TTC549 (cell line): Measurements from ENCODE around the gene AIF1L.
"Not testable (repeated sequence)": the region's sequence is repeated elsewhere in the genome, so short reads cannot be mapped to it uniquely, and the experiment has no call there.

Experiments
- FAIRE-seq: peaks from 2 replicates; lab custom pipeline; 2012; peaks lifted over from hg19 to GRCh38; lab: Jason Lieb, UNC

AIF1L gene

DNA sequence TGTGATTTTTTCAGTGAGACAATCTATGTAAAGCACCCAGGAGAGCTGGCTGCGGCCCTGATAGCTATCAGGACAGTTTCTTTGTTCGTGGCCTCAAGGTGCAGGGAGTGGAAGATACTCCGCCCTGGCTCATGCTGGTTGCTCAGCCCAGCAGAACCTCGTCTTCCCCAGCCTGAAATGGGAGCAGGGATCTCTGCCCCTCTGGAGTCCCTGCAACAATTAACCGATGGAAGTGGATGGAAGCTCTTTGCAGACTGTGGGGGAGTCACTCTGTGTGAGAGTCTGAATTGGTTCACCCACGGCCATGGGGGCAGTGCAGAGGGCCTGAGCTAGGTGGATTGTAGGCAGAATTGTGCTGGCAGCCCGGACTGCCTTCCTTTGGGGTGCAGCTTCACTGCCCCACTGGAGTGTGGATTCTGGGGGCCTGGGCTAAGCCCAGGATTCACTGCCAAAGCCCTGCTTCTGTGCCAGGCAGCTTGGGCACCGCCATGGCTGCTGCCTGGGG is 2.8 kb downstream of the AIF1L start:
- FAIRE-seq: no peak

DNA sequence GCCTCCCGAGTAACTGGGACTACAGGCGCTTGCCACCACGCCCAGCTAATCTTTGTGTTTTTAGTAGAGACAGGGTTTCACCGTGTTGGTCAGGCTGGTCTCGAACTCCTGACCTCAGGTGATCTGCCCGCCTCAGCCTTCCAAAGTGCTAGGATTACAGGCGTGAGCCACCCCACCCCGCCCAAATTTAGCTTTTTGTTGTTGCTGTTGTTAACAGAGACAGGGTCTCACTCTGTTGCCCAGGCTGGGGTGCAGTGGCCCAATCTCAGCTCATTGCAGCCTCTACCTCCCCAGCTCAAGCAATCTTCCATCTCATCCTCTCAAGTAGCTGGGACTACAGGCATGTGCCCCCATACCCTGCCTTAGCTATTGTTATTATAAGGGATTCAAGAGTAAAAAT is 3.5 kb downstream of the AIF1L start:
- not testable (repeated sequence) for FAIRE-seq

GRCh38 chr9:131100445-131100844 is 4.1 kb downstream of the AIF1L start:
- no peak for FAIRE-seq

- no peak for FAIRE-seq
Observed at GRCh38 chr9:131101207-131101964, 5.1 kb downstream of the AIF1L start.

GRCh38 chr9:131103024-131103423 is 6.7 kb downstream of the AIF1L start:
- FAIRE-seq: no peak

GRCh38 chr9:131103535-131103934 is 7.2 kb downstream of the AIF1L start:
- FAIRE-seq: no peak

DNA sequence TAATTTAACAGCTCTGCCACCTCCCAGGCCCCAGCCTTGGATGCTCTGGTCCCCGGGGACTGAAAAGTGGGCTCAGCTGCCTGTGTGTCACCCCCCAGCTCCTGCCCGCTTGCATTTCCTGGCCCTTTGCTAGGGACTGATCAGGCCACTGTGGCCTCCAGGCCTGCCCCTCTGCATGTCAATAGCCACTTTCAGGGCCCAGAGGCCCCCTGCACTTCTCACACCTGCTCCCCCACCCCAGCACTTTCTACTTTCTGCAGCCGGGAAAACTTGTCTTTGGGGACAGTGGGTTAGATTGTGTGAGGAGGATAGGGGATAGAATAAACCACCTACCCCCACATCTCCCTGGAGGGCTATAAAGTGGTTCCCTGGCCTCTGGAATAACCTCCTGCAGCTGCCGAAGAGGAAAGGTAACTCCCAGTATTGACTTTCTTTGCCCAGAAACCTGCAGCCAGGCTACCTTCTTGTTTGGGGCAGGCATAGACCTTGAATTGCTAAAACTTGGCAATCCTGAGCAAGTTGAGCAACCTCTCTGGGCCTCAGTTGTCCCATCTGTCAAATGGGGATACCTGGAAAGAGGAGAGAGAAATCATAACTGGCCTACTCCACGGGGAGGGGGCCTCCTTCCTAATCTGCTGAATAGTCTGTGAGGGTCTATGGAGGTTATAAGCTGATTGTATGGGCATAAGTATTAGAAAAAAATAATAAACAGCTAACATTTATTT is 7.8 kb downstream of the AIF1L start:
- no peak for FAIRE-seq

- FAIRE-seq: no peak
Observed at GRCh38 chr9:131105952-131106351, 9.6 kb downstream of the AIF1L start.

DNA sequence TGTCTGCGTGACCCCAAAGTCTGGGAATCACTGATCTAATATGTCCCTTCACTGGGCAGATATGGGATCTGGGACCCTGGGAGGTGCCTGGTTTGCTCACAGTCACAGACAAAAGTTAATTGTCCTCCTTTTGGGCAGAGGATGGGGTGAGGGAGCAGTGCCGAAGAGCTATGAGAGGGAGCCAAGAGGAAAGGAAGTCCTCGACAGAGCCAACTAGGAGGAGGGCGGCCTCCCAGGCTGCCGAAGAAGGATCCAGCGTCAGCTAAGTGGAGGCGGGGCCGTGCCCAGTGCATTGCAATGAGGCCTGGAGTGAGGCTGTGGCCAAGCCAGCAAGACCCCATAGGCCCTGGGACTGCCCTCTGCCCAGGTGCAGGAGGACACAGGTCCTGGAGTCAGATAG is 11.4 kb downstream of the AIF1L start:
- no peak for FAIRE-seq

DNA sequence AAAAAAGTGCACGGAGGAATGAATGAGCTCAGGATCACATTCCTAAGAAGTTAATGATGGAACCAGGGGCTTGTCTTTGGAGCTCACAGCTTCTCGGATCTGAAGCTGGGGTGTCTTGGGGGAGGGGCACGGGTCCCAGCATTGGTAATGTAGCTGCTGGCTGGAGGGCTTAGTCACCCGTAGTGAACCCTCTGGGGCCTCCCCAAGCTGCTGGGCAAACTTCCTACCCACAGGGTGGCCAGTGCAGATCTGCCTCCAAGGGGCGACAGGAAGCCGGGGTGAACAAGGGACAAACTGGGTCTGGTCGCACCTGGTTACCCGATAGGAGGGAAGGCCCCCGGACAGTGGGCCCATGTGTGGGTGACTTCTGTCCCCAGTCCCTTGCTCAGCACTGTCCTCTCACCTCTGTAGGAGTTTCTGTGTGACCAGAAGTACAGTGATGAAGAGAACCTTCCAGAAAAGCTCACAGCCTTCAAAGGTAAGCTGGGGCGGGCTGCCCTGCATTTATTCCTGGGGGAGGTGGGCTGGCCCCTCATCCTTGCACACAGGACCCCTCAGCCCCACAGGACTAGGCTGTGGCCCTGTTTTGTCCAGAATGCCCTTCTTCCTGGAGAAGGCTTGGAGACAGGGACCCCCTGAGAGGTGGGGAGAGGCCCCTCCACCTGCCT is 15.0 kb downstream of the AIF1L start:
- FAIRE-seq: no peak

DNA sequence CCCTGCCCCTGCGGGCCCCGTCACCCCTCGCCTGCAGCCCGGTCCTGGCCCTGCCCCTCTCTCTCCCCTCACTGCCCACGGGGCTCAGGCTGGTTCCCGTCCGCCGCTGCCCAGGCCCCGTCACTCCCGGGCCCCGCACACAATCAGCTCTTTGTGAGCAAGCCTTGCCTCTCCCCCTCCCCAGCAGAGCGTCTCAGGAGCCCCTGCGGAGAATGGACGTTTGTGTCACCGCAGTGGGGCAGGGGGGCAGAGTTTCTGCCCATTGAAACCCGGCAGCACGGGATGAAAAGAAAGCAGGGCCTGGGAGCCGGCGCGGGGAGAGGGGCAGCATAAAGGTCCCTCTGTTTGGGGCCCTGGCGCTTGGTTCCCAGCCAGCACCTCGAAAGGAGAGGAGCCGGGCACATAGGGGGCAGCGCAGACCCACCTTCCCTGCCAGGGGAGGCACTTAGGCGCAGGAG is 15.6 kb downstream of the AIF1L start:
- FAIRE-seq: no peak

DNA sequence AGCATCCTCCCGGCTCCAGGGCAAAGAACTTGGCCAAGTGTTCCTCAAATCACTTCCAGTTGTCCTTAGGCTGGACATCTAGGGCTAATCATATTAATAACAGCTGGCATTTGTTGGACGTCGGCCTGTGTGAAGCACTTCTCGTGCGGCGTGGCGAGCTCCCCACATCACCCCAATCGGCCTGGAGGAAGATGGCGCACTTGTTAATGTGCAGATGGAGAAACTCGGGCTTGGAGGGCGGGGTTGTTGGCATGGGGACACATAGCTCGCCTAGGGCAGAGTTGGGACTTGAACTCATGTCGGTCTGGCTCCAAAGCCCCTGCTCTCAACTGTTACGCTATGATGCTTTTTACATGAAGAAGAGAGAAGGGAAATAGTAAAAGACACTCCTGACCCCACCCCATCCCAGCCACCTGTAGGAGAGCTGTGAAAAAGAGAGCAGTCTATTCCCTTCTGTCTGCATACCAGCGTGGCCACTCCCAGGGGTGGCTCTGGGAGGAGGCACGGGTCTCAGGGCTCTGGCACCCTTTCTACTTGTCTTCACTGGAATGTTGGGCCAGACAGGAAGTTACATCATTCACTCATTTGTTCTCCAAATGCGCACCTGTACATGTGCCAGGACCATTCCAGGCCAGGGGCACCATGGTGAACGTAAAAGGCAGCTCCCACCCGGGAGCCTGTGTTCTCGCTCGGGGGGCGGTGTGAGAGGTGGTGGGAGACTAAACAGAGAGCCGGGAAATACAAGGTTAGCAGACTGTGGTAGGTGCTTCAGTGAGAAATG is 16.2 kb downstream of the AIF1L start:
- FAIRE-seq: no peak

- no peak for FAIRE-seq
Observed at GRCh38 chr9:131113655-131114054, 17.3 kb downstream of the AIF1L start.

GRCh38 chr9:131114084-131114535 is 17.8 kb downstream of the AIF1L start:
- no peak for FAIRE-seq

- not testable (repeated sequence) for FAIRE-seq
Observed at GRCh38 chr9:131115360-131115742, 19.0 kb downstream of the AIF1L start.

- FAIRE-seq: no peak
Observed at GRCh38 chr9:131116281-131117120, 20.2 kb downstream of the AIF1L start.

DNA sequence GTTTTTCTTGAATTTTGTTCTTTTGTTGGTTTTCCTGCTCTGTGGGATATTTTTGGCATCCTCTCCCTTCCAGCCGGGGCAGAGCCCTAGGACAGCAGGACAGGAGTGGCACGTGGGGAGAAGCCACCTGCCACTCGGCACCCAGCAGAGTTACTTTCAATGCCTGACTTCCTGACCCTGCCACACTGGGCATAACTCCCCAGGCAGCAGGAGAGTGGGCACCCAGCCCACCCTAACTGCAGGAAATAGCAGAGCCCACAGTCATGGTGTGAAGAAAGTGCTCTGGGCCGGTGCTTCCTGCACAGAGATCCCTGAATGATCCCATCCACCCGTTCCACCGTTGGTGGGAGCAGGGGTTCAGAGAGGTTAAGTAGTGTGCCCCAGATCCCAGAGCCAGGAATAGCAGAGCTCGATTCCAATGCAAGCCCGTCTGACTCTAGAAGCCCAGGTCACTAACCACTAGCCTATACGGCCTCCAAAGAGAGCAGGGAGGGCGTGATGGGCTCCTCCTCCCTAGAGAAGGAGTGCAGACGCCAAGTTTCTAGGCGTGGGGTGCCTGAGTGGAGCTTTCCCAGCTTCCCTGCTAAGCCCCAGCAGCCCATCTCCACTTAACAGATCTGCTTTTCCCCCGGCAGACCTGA is 20.9 kb downstream of the AIF1L start:
- FAIRE-seq: no peak

DNA sequence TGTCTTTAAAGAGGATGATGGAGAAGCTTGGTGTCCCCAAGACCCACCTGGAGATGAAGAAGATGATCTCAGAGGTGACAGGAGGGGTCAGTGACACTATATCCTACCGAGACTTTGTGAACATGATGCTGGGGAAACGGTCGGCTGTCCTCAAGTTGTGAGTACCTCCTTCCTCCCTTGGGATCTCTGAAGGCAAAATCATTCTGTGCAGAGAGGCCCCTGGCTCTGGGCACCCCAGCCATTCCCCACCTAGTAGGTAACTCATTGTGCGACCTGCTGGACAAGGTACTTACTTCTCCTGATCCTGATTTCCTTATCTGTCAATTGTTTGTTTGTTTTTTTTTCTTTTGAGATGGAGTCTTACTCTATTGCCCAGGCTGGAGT is 21.4 kb downstream of the AIF1L start:
- FAIRE-seq: no peak

DNA sequence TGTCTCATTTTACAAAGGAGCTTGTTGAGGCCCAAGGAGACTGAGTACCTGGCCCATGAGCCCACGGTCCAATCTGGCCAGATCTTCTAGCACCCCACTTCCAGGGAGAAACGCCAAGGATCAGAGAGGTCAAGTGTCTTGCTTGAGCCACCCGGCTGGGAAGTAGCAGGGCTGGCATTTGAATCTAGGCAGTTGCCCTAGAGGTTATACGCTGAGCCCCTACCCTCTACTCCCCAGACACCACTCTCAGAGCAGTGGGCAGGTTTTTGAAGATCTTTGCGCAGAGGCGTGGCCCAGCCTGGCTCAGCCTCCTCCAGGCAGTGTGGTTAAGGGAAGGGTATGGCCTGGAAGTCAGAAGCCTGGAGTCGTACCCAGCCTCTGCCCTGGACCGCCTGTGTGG is 23.3 kb downstream of the AIF1L start:
- FAIRE-seq: no peak

- FAIRE-seq: no peak
Observed at GRCh38 chr9:131120620-131121228, 24.4 kb downstream of the AIF1L start.
